Measurements from ENCODE around the gene LGI4. TPM values are rescaled to one million over a fixed set of nuclear protein-coding genes. Genes with fewer than 3 reads are reported as not detected.

LGI4 gene
- total RNA-seq, 1 donor from 2014 or later = 5.2 TPM

DNA sequence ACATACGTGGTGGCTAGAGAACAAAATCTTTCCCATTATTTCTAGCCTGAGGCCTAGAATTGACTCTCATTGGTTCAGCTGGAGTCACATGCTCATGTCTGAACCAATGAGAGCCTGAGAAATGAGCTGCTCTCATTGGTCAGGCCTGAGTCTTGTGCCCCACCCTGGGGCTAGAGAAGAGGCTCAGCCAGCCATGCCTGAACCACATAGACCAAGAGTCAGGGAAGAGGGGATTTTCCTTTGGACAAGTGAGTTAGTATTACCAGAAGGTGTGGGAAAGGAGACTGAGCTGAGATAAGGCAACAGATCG lies 26.5 kb upstream of the LGI4 start:
- peaks cover 18 to 20% (median 19%) of the 10 kb centered on the region in 3 donors for H3K36me3 ChIP-seq (ENCODE audit: control insufficient read depth in 3 of 3, insufficient read depth in 3 of 3, low read length in 3 of 3)
- peaks cover 7 to 23% (median 13%) of the 10 kb centered on the region in 3 donors for H3K9me3 ChIP-seq (ENCODE audit: control insufficient read depth in 3 of 3, low read length in 3 of 3)
- H3K27me3 ChIP-seq (ENCODE audit: control insufficient read depth in 3 of 3, insufficient read depth in 3 of 3, low read length in 3 of 3) = peaks cover 12 to 21% (median 20%) of the 10 kb centered on the region in 3 donors
- H3K4me3 ChIP-seq (ENCODE audit: low read length in 3 of 3) = no peak overlapping the region
- H3K4me1 ChIP-seq (ENCODE audit: control insufficient read depth in 3 of 3, insufficient read depth in 3 of 3, low read length in 3 of 3) = no peaks in the 10 kb centered on the region
- H3K27ac ChIP-seq (ENCODE audit: low read depth, low read length) = no peak overlapping the region
- H3K9ac ChIP-seq (ENCODE audit: low read depth in 1 of 3, low read length in 3 of 3) = no peak overlapping the region

DNA sequence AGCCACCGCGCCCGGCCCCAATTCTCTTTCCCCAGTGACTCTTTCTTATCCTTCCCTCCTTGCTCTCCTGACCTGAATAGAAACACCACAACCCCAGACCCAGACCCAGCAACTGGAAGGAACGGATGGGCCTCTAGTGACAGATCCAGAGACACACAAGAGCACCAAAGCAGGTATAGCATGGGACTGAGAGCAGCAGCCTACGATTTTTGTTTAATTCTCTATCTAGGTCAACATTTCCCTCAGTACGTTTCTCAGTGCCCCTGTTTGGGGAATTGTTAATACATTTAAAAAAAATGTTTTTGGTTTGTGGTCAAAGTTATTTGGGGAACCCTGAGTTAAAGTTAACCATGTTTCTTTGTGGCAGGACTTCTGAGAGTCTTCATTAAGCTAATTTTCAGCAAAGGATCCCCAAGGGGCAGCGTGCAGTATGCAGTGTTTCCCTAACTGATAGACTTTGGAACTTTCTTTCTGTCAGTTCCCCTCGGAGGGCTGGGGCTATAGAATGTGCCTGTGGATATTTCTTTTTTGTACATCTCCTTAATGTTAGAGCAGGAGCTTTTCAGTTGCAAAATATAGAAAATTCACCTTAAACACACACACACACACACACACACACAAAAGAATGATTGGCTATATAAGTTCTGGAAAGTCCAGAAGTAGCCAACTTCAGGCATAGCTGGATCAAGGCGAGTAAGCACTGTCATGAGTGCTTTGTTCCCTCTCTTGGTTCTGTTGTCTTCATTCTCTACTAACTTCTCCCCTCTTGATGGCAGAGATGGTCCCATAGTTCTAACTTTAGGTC lies 26.0 kb upstream of the LGI4 start:
- Histone ChIP-seq H3K4me3 (ENCODE audit: low read length in 3 of 3) (no peak overlapping the region), H3K9ac (ENCODE audit: low read depth in 1 of 3, low read length in 3 of 3) (no peak overlapping the region), H3K27me3 (ENCODE audit: control insufficient read depth in 3 of 3, insufficient read depth in 3 of 3, low read length in 3 of 3) (peaks cover 16 to 27% (median 22%) of the 10 kb centered on the region in 3 donors), H3K36me3 (ENCODE audit: control insufficient read depth in 3 of 3, insufficient read depth in 3 of 3, low read length in 3 of 3) (peaks cover 12 to 18% (median 15%) of the 10 kb centered on the region in 3 donors), H3K27ac (ENCODE audit: low read depth, low read length) (no peak overlapping the region), H3K9me3 (ENCODE audit: control insufficient read depth in 3 of 3, low read length in 3 of 3) (peaks cover 1 to 20% (median 13%) of the 10 kb centered on the region in 3 donors), H3K4me1 (ENCODE audit: control insufficient read depth in 3 of 3, insufficient read depth in 3 of 3, low read length in 3 of 3) (peaks cover 0 to 2% (median 0%) of the 10 kb centered on the region in 3 donors)

DNA sequence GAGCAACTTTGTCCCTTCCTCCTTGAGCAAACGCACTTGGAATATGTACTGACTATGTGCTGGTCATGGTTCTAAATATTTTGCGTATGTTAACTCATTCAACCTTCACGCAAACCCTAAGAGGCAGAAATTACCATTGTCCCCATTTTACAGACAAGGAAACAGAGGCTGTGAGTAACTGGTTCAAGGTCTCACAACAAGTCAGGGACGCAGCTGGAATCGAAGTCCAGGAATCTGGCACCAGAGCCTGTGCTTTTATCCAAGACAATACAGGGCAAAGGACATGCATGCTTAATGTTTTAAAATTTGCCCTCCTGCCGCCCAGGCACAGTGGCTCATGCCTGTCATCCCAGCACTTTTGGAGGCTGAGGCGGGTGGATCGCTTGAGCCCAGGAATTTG lies 24.7 kb upstream of the LGI4 start:
- H3K27ac ChIP-seq (ENCODE audit: low read depth, low read length) = no peak overlapping the region
- H3K9me3 ChIP-seq (ENCODE audit: control insufficient read depth in 3 of 3, low read length in 3 of 3) = peaks cover 0 to 18% (median 10%) of the 10 kb centered on the region in 3 donors
- H3K27me3 ChIP-seq (ENCODE audit: control insufficient read depth in 3 of 3, insufficient read depth in 3 of 3, low read length in 3 of 3) = peaks cover 29 to 39% (median 35%) of the 10 kb centered on the region in 3 donors
- no peak overlapping the region for H3K4me3 ChIP-seq (ENCODE audit: low read length in 3 of 3)
- H3K4me1 ChIP-seq (ENCODE audit: control insufficient read depth in 3 of 3, insufficient read depth in 3 of 3, low read length in 3 of 3) = peaks cover 7 to 11% (median 9%) of the 10 kb centered on the region in 3 donors
- peaks cover 10 to 15% (median 11%) of the 10 kb centered on the region in 3 donors for H3K36me3 ChIP-seq (ENCODE audit: control insufficient read depth in 3 of 3, insufficient read depth in 3 of 3, low read length in 3 of 3)
- no peak overlapping the region for H3K9ac ChIP-seq (ENCODE audit: low read depth in 1 of 3, low read length in 3 of 3)

DNA sequence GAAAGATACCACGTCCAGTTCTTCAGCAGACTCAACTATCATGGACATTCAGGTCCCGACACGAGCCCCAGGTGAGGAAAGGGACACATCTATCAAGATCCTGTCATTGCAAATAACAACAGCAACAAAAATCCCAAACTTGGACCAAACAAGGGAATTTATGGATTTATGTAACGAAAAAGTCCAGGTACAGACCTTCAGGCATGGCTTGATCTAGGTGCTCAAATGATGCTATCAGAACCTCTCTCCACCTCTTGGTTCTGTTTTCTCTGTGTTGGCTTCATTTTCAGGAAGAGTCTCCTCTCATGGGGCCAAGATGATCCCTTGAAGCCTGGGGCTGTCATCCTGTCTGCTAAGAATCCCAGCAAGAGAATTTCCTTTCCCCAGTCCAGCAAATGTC lies 22.6 kb upstream of the LGI4 start:
- H3K9ac ChIP-seq (ENCODE audit: low read depth in 1 of 3, low read length in 3 of 3) = no peak overlapping the region
- H3K4me1 ChIP-seq (ENCODE audit: control insufficient read depth in 3 of 3, insufficient read depth in 3 of 3, low read length in 3 of 3) = peaks cover 15 to 19% (median 16%) of the 10 kb centered on the region in 3 donors
- no peak overlapping the region for H3K4me3 ChIP-seq (ENCODE audit: low read length in 3 of 3)
- H3K27me3 ChIP-seq (ENCODE audit: control insufficient read depth in 3 of 3, insufficient read depth in 3 of 3, low read length in 3 of 3) = peaks cover 42 to 55% (median 53%) of the 10 kb centered on the region in 3 donors
- no peak overlapping the region for H3K27ac ChIP-seq (ENCODE audit: low read depth, low read length)
- peaks cover 0 to 10% (median 8%) of the 10 kb centered on the region in 3 donors for H3K9me3 ChIP-seq (ENCODE audit: control insufficient read depth in 3 of 3, low read length in 3 of 3)
- peaks cover 3 to 10% (median 10%) of the 10 kb centered on the region in 3 donors for H3K36me3 ChIP-seq (ENCODE audit: control insufficient read depth in 3 of 3, insufficient read depth in 3 of 3, low read length in 3 of 3)

DNA sequence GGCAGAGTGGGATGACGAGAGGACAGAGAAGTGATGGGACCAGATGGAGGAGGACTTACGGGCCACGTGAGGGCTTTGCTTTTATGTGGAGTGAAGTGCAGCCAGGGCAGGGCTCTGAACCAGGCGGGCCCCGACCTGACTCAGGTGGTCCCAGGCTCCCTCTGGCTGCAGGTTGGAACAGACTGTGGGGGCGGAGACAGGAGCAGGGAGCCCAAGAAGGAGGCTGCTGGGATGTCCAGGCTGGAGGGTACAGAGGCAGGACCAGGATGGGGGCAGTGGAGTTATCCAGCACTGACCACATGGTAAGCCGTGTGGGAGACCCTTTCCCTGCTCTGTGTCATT lies 21.8 kb upstream of the LGI4 start:
- H3K27ac ChIP-seq (ENCODE audit: low read depth, low read length) = no peak overlapping the region
- no peak overlapping the region for H3K4me3 ChIP-seq (ENCODE audit: low read length in 3 of 3)
- peaks cover 2 to 10% (median 6%) of the 10 kb centered on the region in 3 donors for H3K36me3 ChIP-seq (ENCODE audit: control insufficient read depth in 3 of 3, insufficient read depth in 3 of 3, low read length in 3 of 3)
- H3K4me1 ChIP-seq (ENCODE audit: control insufficient read depth in 3 of 3, insufficient read depth in 3 of 3, low read length in 3 of 3) = peaks cover 15 to 19% (median 16%) of the 10 kb centered on the region in 3 donors
- H3K27me3 ChIP-seq (ENCODE audit: control insufficient read depth in 3 of 3, insufficient read depth in 3 of 3, low read length in 3 of 3) = peaks cover 42 to 55% (median 53%) of the 10 kb centered on the region in 3 donors
- H3K9ac ChIP-seq (ENCODE audit: low read depth in 1 of 3, low read length in 3 of 3) = no peak overlapping the region
- peaks cover 0 to 5% (median 3%) of the 10 kb centered on the region in 3 donors for H3K9me3 ChIP-seq (ENCODE audit: control insufficient read depth in 3 of 3, low read length in 3 of 3)

DNA sequence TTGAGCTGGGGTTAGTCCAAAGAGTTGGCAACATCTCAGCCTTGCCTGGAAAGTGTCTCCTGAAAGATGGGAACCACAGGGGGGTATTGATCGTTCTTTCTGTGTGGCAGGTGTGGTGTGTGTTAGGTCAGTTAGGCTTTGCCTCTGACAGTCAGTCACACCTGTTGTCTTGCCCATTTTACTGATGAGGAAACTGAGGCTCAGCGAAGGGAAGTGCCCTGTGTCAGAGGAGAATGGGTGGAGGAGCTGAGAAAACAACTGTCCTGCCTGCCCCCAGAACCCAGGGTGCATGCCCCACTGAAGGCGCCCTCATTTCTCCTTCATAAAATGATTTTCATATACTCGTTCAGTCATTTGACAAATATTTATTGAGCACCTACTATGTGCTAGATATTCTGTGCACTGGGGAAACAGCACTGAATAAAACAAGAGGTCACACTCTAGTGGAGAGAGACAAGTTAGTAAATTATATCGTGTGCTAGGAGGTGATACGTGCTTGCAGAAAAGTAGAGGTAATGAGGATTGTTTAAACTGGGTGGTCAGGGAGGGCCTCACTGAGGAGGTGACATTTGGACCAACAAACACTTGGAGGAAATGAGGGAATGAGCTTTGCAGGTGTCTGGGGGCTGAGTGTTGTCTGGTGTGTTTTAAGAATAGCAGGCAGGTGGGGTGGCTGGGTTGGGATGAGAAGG lies 21.3 kb upstream of the LGI4 start:
- peaks cover 47 to 59% (median 55%) of the 10 kb centered on the region in 3 donors for H3K27me3 ChIP-seq (ENCODE audit: control insufficient read depth in 3 of 3, insufficient read depth in 3 of 3, low read length in 3 of 3)
- peak overlapping the region in 1 of 3 donors; percentile 62 for H3K4me3 ChIP-seq (ENCODE audit: low read length in 3 of 3)
- H3K36me3 ChIP-seq (ENCODE audit: control insufficient read depth in 3 of 3, insufficient read depth in 3 of 3, low read length in 3 of 3) = peaks cover 0 to 7% (median under 1%) of the 10 kb centered on the region in 3 donors
- H3K9ac ChIP-seq (ENCODE audit: low read depth in 1 of 3, low read length in 3 of 3) = no peak overlapping the region
- H3K4me1 ChIP-seq (ENCODE audit: control insufficient read depth in 3 of 3, insufficient read depth in 3 of 3, low read length in 3 of 3) = peaks cover 15 to 19% (median 16%) of the 10 kb centered on the region in 3 donors
- peaks cover 0 to under 1% (median 0%) of the 10 kb centered on the region in 3 donors for H3K9me3 ChIP-seq (ENCODE audit: control insufficient read depth in 3 of 3, low read length in 3 of 3)
- H3K27ac ChIP-seq (ENCODE audit: low read depth, low read length) = no peak overlapping the region

DNA sequence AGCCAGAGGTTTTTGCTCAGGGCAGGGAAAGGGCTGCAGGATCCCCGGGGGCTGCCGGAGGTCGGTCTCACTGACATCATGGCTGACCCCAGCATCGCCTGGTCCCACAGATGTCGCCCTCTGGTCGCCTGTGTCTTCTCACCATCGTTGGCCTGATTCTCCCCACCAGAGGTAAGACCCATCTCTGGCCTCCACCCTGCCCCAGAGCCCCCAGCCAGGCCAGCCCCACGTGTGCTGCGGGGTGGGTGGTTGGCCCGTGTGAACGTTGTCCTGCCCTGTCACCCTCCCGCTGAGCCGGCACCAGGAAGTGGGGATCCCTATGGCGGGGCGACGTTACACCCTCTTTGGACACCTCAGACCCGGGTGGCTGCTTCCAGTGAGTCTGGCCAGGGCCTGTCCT lies 20.6 kb upstream of the LGI4 start:
- Histone ChIP-seq H3K36me3 (ENCODE audit: control insufficient read depth in 3 of 3, insufficient read depth in 3 of 3, low read length in 3 of 3) (peaks cover 0 to 7% (median 0%) of the 10 kb centered on the region in 3 donors), H3K27me3 (ENCODE audit: control insufficient read depth in 3 of 3, insufficient read depth in 3 of 3, low read length in 3 of 3) (peaks cover 52 to 66% (median 55%) of the 10 kb centered on the region in 3 donors), H3K4me1 (ENCODE audit: control insufficient read depth in 3 of 3, insufficient read depth in 3 of 3, low read length in 3 of 3) (peaks cover 15 to 19% (median 16%) of the 10 kb centered on the region in 3 donors), H3K27ac (ENCODE audit: low read depth, low read length) (no peak overlapping the region), H3K9me3 (ENCODE audit: control insufficient read depth in 3 of 3, low read length in 3 of 3) (no peaks in the 10 kb centered on the region), H3K4me3 (ENCODE audit: low read length in 3 of 3) (peak overlapping the region; percentile 62 to 73 (median 68)), H3K9ac (ENCODE audit: low read depth in 1 of 3, low read length in 3 of 3) (peak overlapping the region in 2 of 3 donors; percentile 59 to 69)

DNA sequence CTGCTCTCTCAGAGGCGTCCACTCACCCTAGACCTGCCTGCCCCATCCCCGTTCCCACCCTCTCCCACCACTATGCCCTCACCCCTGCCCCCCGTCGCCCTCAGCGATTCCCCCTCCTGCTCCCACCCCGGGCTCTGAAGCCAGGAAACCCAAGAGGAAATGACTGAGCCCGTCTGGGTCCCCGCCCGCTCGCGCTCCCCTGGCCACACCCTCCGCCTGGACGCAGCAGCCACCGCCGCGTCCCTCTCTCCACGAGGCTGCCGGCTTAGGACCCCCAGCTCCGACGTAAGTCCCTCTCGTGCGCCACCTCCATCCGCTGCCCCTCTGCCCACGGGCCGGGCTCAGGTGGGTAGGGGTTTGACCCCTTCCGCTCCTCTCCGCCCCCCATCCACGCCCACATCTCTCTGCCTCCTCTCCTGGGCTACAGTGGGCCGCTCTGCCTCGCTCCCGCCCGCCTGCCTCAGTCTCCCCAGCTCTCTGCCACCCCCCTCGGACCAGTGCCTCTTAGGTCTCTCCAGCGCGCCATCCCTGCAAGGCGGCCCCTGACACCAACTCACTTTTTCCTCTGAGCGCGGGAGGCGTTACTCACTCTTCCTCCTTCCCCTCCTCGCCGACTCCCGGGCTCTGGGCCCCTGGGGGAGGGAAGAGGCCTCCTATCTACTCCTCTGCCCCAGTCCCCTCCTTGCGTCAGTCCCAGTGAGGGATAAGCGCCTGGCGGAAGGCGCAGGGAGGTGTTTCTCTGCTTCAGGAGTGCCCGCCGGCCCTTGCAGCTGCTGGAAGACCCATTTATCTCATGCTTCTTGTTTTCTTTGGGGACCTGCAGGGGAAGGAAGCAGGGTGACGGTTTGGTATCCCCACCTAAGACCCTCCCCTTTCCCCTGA lies 19.9 kb upstream of the LGI4 start, which contains the start of gene FXYD5:
TSS of gene FXYD5 (plus strand) at position 211 of the 882 bp plus-strand sequence. CDS start 816 bp downstream, outside the sequence.
- peak within 1 kb of the TSS; percentile 62 to 73 (median 68) for H3K4me3 ChIP-seq (ENCODE audit: low read length in 3 of 3)
- H3K36me3 ChIP-seq (ENCODE audit: control insufficient read depth in 3 of 3, insufficient read depth in 3 of 3, low read length in 3 of 3) = peaks cover 0 to 7% (median 0%) of the 10 kb centered on the region in 3 donors
- peaks cover 52 to 66% (median 55%) of the 10 kb centered on the region in 3 donors for H3K27me3 ChIP-seq (ENCODE audit: control insufficient read depth in 3 of 3, insufficient read depth in 3 of 3, low read length in 3 of 3)
- H3K9ac ChIP-seq (ENCODE audit: low read depth in 1 of 3, low read length in 3 of 3) = peak within 1 kb of the TSS; percentile 57 to 69 (median 59)
- peaks cover 15 to 19% (median 16%) of the 10 kb centered on the region in 3 donors for H3K4me1 ChIP-seq (ENCODE audit: control insufficient read depth in 3 of 3, insufficient read depth in 3 of 3, low read length in 3 of 3)
- H3K9me3 ChIP-seq (ENCODE audit: control insufficient read depth in 3 of 3, low read length in 3 of 3) = no peaks in the 10 kb centered on the region
- H3K27ac ChIP-seq (ENCODE audit: low read depth, low read length) = peak within 1 kb of the TSS; percentile 51

Data from skeletal muscle tissue (tissue), 4 donors.